Body of pancreas (tissue), 4 donors: Measurements from ENCODE around the gene RND1. TPM values are rescaled to one million over a fixed set of nuclear protein-coding genes. Genes with fewer than 3 reads are reported as not detected.
"Not testable (repeated sequence)": the region's sequence is repeated elsewhere in the genome, so short reads cannot be mapped to it uniquely, and the experiment has no call there.

Experiments
- ATAC-seq: fragments of 150-250 bp; one replicate; pipeline ENCODE4 v1.9.1; 2016
- DNase-seq, 4 donors: peaks; one replicate each; pipeline ENCODE4 v3.0.0-alpha.2; 2019
- H3K27ac ChIP-seq, 4 donors: fragments of 200-600 bp; sonication (generic); 1 replicate in 3 of 4; 2 replicates in 1 of 4; pipeline versions ENCODE4 v1.5.1 to v1.6.1; 2016 to 2019; ENCODE audit warnings: mild to moderate bottlenecking in 1 of 4, mixed read lengths in 1 of 4, moderate library complexity in 1 of 4
- H3K27me3 ChIP-seq, 2 donors: fragments of 200-600 bp; sonication (generic); one replicate each; pipeline ENCODE4 v1.6.0; 2016; ENCODE audit warnings: mild to moderate bottlenecking in 1 of 2
- H3K36me3 ChIP-seq, 2 donors: fragments of 200-600 bp; sonication (generic); replicated peaks in 1 of 2; 2 replicates each; pipeline ENCODE4 v1.5.1; 2016; ENCODE audit warnings: low read depth in 2 of 2; ENCODE audit not compliant: insufficient read depth in 1 of 2
- H3K4me1 ChIP-seq: fragments of 200-600 bp; sonication (generic); one replicate; pipeline ENCODE4 v1.6.0; 2016
- H3K4me3 ChIP-seq, 2 donors: fragments of 200-600 bp; sonication (generic); 1 replicate in 1 of 2; 2 replicates in 1 of 2; pipeline ENCODE4 v1.5.1; 2016 to 2019
- H3K9me3 ChIP-seq, 3 donors: fragments of 200-600 bp; sonication (generic); 1 replicate in 2 of 3; 2 replicates in 1 of 3; pipeline ENCODE4 v1.5.1; 2016
- POLR2A ChIP-seq, 3 donors: fragments of 450-650 bp; IDR thresholded peaks; one replicate each; pipeline ENCODE4 v1.6.1; 2016; ENCODE audit warnings: antibody characterized with exemption in 3 of 3, mild to moderate bottlenecking in 2 of 3
- WGBS, 2 donors: methylation state at CpG; one replicate each; pipeline ENCODE4 v1.1.5; 2017; 5-methylcytosine and 5-hydroxymethylcytosine counted together
- intact Hi-C: fragments of 100-400 bp; cut with DNase I; formaldehyde crosslinking; loops from one replicate; pipeline ENCODE4 v1.15.1; 2023
- total RNA-seq, 2 donors: library from RNA; depleted of rRNA; stranded (reverse); fragments of >200 nt; gene quantifications; one replicate each; pipeline ENCODE4 v1.1.0, GENCODE V29; 2016
- TF ChIP-seq, protein P1 (sequence below), 7 experiments: fragments of 450-650 bp in 4 of 7; fragments of 200-600 bp in 3 of 7; sonication (generic) in 3 of 7; IDR thresholded peaks; one replicate each; pipeline ENCODE4 v1.5.1; 2016 to 2019; ENCODE audit warnings: antibody characterized with exemption in 7 of 7

Gene RND1
- total RNA-seq, 2 donors from 2014 or later = 1.6 TPM; not detected in 1

DNA sequence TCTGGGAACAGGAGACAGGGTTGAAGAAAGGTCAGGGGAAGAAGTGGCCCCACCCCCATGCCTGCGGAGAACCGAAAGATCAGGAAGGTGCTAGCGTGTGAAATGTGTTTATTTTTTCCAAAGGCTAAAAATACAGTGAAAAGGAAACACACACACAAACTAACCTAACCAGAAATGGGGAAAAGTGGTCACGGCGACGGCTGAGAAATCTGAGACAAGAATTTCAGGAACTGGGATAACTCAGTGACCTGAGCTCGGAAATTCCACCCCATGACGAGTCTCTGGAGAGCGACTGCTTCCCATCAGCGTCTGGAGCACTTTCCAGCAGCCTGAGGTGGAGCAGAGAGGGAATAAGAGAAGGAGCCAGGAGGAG lies 16.6 kb upstream of the RND1 start:
- 36 to 51% methylated on average over 10 of the region's 10 CpGs for WGBS, 2 donors
- H3K4me3 ChIP-seq = no peak overlapping the region
- H3K27ac ChIP-seq = peak overlapping the region in 2 of 4 donors; percentile 50 to 53
- H3K9me3 ChIP-seq = no peaks in the 10 kb centered on the region
- ATAC-seq (peak; percentile 49), DNase-seq (peak in 3 of 4 donors; percentile 20 to 21 (median 20))
- H3K4me1 ChIP-seq = peaks cover 22% of the 10 kb centered on the region
- H3K27me3 ChIP-seq = no peaks in the 10 kb centered on the region
- intact Hi-C loops = no loop called here
- no peaks in the 10 kb centered on the region for H3K36me3 ChIP-seq
- TF ChIP-seq, protein P1, sequence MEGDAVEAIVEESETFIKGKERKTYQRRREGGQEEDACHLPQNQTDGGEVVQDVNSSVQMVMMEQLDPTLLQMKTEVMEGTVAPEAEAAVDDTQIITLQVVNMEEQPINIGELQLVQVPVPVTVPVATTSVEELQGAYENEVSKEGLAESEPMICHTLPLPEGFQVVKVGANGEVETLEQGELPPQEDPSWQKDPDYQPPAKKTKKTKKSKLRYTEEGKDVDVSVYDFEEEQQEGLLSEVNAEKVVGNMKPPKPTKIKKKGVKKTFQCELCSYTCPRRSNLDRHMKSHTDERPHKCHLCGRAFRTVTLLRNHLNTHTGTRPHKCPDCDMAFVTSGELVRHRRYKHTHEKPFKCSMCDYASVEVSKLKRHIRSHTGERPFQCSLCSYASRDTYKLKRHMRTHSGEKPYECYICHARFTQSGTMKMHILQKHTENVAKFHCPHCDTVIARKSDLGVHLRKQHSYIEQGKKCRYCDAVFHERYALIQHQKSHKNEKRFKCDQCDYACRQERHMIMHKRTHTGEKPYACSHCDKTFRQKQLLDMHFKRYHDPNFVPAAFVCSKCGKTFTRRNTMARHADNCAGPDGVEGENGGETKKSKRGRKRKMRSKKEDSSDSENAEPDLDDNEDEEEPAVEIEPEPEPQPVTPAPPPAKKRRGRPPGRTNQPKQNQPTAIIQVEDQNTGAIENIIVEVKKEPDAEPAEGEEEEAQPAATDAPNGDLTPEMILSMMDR (IDR thresholded peaks at IDR 0.05) = no peak
- TF ChIP-seq POLR2A (IDR thresholded peaks at IDR 0.05) = no peak

DNA sequence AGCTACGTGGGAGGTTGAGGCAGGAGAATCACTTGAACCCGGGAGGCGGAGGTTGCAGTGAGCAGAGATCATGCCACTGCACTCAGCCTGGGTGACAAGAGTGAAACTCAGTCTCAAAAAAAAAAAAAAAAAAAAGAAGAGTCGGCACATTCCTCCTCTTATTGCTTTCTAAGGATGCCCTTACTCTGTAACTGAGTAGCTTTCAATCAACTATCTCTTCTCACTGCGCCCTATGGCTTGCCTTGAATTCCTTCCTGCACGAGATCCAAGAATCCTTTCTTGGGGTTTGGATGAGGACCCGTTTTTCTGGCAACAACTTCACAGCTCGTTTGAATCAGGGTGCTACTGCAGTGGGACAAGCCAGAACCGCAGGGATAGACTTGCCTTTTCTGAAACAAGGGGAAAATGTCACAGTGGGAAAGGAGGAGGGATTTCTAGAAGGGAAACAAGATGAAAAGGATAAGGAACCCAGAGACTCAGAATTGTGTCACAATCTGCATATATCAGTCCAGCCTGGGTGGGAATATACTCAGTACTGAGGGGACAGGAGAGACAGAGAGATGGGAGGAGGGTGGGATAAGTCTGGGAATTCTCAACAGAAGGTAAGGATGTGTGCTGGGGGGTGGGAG lies 16.1 kb upstream of the RND1 start:
- 52 to 59% methylated on average over 9 of the region's 9 CpGs for WGBS, 2 donors
- DNase-seq (no peak), ATAC-seq (no peak)
- no peak for TF ChIP-seq POLR2A (IDR thresholded peaks at IDR 0.05)
- TF ChIP-seq, protein P1 (IDR thresholded peaks at IDR 0.05) = no peak
- Histone ChIP-seq H3K27ac (peak overlapping the region in 2 of 4 donors; percentile 28 to 53), H3K4me1 (peaks cover 22% of the 10 kb centered on the region), H3K4me3 (no peak overlapping the region), H3K36me3 (no peaks in the 10 kb centered on the region), H3K9me3 (no peaks in the 10 kb centered on the region), H3K27me3 (no peaks in the 10 kb centered on the region)
- intact Hi-C loops = no loop called here

DNA sequence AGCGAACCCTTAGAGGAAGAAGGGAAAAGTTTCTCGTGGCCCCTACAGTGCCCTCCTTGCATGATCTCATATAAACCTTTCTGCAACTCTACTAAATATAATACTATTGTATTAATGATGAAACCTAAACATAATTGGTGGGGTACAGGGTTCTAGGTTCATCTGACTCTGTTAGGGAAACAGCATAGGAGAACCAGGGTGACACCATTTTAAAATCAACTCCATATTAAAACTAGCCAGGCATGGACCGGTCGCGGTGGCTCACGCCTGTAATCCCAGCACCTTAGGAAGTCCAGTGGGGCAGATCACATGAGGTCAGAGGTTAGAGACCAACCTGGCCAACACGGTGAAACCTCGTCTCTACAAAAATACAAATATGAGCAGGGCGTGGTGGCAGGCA lies 15.0 kb upstream of the RND1 start:
- TF ChIP-seq, protein P1 (IDR thresholded peaks at IDR 0.05) = no peak
- TF ChIP-seq POLR2A (IDR thresholded peaks at IDR 0.05) = no peak
- Histone ChIP-seq H3K9me3 (no peaks in the 10 kb centered on the region), H3K27ac (no peak overlapping the region), H3K27me3 (no peaks in the 10 kb centered on the region), H3K4me1 (peaks cover 22% of the 10 kb centered on the region), H3K36me3 (no peaks in the 10 kb centered on the region), H3K4me3 (no peak overlapping the region)
- WGBS, 2 donors = 79 to 80% methylated on average over 9 of the region's 9 CpGs
- no peak for DNase-seq
- no peak for ATAC-seq
- intact Hi-C loops = no loop called here

DNA sequence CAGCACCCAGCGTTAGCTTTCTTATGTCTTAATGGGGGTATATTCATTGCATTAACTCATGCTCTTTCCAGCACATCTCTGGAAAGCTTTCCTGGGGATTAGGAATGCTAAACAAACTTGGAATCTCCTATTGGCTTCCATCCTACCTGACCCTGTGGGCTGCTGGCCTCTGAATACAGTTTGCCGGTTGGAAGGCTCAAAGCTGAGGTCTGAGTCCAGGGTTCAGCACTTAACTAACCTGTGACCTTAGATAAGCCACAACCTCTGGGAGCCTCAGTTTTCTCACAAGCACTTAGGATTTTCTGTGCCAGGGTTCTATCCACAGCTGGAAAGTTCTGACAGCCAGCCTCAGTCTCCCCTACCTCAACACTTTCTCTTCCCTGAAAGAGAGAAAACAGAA lies 12.9 kb upstream of the RND1 start:
- no peak overlapping the region for H3K27ac ChIP-seq
- H3K4me1 ChIP-seq = peaks cover 17% of the 10 kb centered on the region
- DNase-seq = no peak
- H3K36me3 ChIP-seq = no peaks in the 10 kb centered on the region
- no peak for ATAC-seq
- TF ChIP-seq, protein P1 (IDR thresholded peaks at IDR 0.05) = no peak
- no peak for TF ChIP-seq POLR2A (IDR thresholded peaks at IDR 0.05)
- H3K27me3 ChIP-seq = no peaks in the 10 kb centered on the region
- H3K4me3 ChIP-seq = no peak overlapping the region
- H3K9me3 ChIP-seq = no peaks in the 10 kb centered on the region
- intact Hi-C loops = no loop called here
- 71 to 80% methylated on average over 1 to 2 of the region's 2 CpGs for WGBS, 2 donors

DNA sequence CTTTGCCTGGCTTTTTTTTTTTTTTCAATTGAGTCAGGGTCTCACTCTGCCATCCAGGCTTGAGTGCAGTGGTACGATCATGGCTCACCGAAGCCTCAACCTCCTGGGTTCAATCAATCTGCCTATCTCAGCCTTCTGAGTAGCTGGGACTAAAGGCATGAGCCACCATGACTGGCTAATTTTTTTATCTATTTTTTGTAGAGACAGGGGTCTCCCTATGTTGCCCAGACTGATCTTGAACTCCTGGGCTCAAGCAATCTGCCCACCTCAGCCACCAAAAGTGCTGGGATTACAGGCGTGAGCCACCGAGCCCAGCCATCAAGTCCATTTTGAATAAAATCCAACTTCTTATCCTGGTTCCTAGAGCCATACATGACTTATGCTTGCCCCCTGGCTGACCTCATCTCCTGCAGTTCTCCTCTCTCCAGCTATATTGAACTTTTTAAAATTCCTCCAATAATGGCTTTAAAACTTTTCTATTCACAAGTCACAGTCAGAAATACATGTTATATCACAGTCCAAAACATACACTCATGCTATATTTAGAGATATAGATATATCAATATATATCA lies 10.4 kb upstream of the RND1 start:
- H3K4me1 ChIP-seq = no peaks in the 10 kb centered on the region
- ATAC-seq (no peak), DNase-seq (no peak)
- H3K27me3 ChIP-seq = no peaks in the 10 kb centered on the region
- 69 to 86% methylated on average over 4 of the region's 4 CpGs for WGBS, 2 donors
- intact Hi-C loops = no loop called here
- no peak overlapping the region for H3K4me3 ChIP-seq
- H3K36me3 ChIP-seq = no peaks in the 10 kb centered on the region
- no peak overlapping the region for H3K27ac ChIP-seq
- TF ChIP-seq, protein P1 (IDR thresholded peaks at IDR 0.05) = no peak
- no peak for TF ChIP-seq POLR2A (IDR thresholded peaks at IDR 0.05)
- H3K9me3 ChIP-seq = no peaks in the 10 kb centered on the region

DNA sequence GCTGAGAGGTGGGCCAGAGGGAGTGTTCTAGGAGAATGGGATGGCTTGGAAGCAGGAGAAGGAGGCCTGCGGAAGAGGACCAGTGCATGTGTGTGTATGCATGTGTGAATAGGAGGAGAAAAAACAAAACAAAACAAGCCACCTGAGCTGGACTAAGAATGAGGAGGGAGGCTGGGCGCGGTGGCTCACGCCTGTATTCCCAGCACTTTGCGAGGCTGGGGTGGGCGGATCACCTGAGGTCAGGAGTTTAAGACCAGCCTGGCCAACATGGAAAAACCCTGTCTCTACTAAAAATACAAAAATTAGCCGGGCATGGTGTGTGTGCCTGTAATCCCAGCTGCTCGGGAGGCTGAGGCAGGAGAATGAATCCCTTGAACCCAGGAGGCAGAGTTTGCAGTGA lies 7.9 kb upstream of the RND1 start:
- H3K4me1 ChIP-seq, DNase-seq, intact Hi-C loops, H3K9me3 ChIP-seq, H3K27ac ChIP-seq, ATAC-seq, H3K27me3 ChIP-seq, H3K4me3 ChIP-seq, H3K36me3 ChIP-seq: not testable (repeated sequence)
- WGBS, 2 donors = 84 to 86% methylated on average over 8 of the region's 8 CpGs
